Right kidney (tissue), 1 donor: ENCODE measurements around the gene NMRAL1.

ENCODE experiments used
- DNase-seq: peaks from one replicate; pipeline ENCODE4 v3.0.0-alpha.2; 2016

NMRAL1 gene

DNA sequence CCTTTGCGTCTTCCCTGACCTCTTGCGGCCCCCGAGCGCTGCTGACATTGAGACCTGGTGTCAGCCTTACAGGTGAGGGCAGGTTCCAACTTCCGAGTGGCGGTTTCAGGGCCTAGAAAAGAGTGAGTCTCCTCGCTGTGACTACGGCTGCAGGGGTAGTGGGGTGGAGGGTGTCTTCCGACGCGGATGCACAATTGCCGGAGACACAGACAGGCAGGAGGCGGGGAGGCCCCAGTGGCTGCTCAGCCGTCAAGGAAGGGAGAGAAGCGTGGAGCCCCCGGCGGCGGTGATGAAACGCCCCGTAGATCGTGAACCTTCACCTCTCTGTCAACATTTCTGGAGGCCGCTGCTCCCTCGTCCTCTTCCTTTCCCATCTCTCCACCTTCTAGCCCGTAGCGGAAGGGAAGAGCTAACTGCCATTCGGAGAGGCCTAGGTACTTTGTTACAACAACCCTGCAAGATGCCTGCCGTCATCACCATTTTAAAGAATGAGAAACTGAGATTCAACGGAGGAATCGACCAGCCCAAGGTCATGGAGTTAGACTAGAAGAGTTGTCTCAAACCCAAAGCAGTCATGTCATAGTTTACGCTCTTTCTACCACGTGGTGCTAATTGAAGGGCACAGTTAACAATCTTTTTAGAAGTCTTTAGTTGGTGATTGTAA lies 48.3 kb downstream of the NMRAL1 start:
- DNase-seq: peak; percentile 83

DNA sequence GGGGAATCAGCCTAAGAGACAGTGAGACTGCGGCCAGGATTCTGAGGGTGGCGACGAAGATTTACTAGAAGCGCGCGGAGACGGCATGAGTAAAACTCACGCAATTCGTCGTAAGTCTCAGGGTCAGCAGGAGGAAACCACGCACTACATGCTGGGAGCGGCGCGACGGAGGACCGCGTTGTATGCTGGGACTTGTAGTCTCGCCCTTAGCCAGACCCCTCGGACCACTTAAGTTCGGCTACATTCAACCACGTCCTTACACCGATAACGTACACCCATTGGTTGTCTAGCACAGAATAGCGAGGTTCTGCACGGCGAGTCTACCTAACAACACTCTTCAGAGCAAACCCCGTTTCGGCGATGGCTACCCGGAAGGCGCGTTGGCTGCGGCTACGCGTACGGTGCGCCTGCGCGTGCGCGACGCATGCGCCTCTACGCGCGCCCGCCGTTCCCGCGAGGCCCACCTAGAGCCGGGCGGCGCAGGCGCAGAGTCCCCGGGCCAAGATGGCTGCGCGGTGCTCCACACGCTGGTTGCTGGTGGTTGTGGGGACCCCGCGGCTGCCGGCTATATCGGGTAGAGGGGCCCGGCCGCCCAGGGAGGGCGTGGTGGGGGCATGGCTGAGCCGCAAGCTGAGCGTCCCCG lies 48.9 kb downstream of the NMRAL1 start, which contains the start of gene DNAJA3:
Gene DNAJA3 (plus strand): TSS at position 491 of the 643 bp plus-strand sequence. CDS start 14 bp downstream, at position 505.
- peak; percentile 99 for DNase-seq

DNA sequence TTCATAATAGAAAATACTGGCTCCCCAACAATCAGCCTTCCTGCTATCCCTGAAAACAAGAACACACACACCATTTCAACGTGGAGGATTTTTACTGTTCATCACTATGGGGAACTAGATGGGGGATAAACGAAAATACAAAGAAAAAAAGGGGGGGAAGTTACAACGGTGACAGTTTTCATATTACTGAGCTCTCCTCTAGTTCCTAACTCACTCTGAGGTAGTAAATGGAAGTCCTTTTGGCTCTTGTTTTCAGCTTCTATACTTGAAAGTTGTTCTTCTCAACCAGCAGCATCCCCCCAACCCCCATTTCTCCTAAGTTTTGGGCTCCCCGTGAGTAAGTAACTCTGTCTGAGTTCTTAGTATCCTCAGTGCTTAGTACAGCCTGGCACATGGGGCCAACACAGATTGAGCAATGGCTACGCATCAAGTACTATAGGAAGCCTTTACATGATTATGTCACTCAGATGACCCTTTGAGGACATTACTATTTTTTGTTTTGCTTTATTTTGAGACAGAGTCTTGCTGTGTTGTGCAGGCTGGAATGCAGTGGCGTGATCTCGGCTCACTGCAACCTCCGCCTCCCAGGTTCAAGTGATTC lies 53.8 kb downstream of the NMRAL1 start:
- no peak for DNase-seq

DNA sequence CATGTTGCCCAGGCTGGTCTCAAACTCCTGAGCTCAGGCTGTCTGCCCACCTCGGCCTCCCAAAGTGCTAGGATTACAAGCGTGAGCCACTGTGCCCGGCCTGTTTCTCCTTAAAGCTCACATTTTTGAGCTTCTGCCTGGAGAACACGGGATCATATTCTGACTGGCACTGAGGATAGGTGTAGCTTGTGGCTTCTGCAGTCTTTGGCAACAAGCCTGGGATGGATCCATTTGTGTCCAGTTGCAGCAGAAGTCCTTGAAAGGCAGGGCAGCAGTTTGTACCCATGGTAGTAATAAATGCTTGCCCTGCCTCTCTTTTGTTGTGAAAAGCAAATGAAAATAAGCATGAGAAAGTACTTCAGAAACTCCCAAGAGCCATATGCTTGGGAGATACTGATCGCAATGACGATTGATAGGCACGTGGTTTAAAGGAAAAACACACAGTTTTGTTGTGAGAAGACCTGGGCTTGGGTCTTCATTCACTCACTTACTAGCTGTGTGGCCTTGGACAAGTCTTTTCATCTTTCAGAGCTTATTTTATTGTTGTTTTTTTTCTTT lies 54.9 kb downstream of the NMRAL1 start:
- DNase-seq: no peak

DNA sequence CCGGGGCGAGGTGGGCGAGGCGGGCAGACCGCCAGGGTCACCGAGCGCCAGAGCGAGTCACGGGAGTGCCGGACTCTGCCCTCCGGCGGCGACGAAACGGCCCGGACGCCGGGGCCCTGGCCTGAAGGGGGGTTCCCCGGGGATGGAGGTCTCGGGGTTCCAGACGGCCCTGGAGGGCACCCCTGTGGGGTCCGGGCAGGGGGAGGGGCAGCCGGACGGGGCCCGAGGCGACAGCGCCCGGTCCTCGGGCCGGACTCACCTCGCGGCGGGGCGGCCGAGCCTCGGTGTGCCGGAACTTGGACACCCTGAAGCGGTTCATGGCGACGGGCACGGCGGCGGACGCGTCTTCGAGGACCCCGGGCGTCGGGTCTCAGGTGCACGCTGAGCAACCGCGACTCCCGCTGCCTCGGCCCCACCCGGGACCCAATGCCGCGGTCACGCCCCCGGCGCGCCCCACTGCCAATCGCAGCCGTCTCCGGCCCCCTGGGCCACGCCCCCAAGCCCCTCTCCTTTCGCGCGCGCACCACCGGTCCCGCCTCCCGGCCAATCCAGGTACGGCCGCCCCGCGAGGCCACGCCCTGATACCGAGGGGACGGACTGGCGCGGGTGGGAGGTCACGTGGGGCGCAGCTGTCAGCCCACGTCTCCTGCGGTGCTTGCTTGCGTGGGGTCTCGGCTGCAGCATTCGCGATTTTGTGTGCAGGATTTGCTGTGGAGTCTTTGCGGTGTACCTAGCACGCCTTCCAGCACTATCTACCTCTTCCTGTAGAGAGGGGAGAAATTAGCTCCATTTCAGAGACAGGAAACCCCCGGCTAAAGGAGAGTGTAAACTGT lies 58.0 kb downstream of the NMRAL1 start, which contains the start of gene CORO7:
Gene CORO7 (minus strand): TSS at position 397 of the 833 bp plus-strand sequence. CDS start 78 bp downstream, at position 319.
- DNase-seq: peak; percentile 90

DNA sequence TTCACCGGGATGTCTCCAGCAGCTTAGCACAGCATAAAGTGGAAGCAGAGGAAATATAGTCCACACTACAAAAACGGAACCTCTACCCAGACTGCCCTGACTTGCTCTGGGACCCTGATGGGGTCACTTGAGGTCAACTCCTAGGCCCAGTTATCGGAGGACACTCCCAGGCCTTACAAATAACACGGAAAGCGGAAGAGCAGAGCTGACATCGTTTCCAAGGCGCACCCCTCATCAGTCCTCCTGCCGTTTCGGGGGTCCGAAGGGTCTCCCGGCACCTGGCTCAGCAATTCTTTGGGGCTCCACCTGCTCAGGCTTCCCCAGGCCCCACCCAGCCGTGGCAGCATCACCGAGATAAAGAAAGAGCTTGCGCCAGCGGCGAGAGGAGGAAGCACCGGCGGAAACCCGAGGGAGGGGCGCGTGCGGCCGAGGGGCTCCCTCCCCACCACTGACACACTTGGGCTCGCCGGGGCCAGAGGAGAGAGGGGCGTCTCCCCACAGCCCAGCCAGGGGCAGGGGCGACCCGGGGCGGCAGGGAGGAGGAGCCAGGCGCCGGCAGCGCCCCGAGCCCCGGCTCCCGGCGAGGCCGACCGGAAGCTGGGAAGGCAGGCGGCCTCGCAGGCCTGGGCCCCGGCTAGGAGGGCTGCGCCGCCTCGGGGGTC lies 58.8 kb downstream of the NMRAL1 start:
- peak; percentile 70 for DNase-seq

DNA sequence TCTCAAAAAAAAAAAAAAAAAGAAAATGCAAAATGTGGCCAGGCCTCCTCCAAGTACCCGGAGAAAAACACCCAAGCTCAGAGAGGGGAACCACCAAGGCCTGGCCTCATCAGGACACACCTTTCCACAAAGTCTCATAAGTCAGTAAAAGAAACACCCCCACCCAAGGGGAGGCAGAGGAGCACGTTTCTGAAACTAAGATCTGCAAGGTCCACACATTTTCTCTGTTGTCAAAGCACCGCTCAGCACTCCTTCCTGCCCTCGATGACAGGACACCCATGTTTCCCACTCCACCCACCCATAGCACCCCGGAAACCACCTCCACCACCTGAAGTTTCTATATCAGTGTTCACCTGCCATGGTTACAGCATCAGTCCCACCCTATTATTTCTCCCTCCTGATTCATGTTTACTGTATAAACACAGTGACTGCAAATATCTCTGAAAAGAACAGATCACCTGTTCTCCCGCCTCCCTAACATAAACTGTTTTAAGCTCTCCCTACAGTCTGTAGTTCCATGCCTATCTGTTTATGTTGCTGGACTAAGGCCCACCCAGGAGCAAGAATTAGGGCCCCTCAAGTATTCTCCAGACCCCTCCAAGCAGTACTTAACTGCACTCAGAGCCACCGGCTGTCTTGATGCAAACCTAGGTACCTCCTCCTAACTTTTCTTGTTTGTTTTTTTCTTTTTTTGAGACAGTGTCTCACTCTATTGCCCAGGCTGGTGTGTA lies 60.1 kb downstream of the NMRAL1 start:
- DNase-seq: no peak

DNA sequence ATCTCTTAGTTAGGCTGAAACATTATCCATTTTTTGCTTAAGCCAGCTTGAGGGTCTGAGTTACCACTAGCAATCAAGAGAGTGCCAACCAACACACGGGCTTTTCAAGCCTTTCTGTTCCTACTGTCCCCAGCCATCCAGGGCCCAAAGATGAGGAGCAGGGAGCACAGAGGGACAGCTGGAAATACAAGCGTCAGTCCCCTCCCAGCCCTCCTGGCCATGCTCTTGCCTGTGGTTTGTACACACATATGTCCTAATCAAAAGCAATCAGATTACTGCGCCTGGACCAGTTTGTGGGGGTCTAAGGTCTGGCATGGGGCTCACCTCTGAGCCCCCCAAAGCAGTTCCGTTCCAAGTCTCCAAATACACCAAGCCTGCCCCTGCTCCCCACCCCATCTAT lies 61.6 kb downstream of the NMRAL1 start:
- DNase-seq: no peak

DNA sequence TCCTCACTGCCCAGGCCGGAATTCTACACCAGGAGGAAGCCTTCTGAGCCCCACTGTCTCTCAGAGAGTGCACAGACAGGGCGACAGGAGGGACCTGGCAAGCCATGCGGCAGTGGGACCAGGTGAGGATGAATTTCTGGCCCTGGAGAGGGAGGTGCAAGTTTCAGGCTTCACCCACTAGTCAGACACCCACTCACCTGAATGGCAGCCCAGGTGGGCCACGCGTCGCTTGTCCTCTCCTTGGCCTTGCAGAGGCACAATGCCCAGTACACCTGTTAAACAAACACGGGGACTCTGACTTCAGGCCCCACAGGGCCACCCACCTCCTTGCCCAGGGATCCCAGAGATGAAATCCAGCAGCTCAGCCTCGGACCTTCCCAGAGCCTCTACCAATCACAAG lies 62.3 kb downstream of the NMRAL1 start:
- no peak for DNase-seq
